Sigmoid colon (tissue), 4 donors: ENCODE measurements around the gene SIRT3.

Experiments
- CTCF ChIP-seq, 4 experiments: fragments of 450-650 bp in 3 of 4; fragments of 200-600 bp in 1 of 4; IDR thresholded peaks; one replicate each; pipeline ENCODE4 v1.5.1; 2016 to 2019; ENCODE audit warnings: antibody characterized with exemption in 4 of 4, mild to moderate bottlenecking in 3 of 4, moderate library complexity in 2 of 4
- EP300 ChIP-seq, 4 donors: sonication (generic); formaldehyde crosslinking; IDR thresholded peaks; one replicate each; pipeline ENCODE4 v1.6.1; 2017; ENCODE audit warnings: antibody characterized with exemption in 4 of 4
- POLR2A ChIP-seq, 2 donors: fragments of 450-650 bp; IDR thresholded peaks; one replicate each; pipeline ENCODE4 v1.6.1; 2016; ENCODE audit warnings: antibody characterized with exemption in 2 of 2, mild to moderate bottlenecking in 2 of 2, moderate library complexity in 2 of 2
- POLR2AphosphoS5 ChIP-seq, 4 donors: sonication (generic); formaldehyde crosslinking; IDR thresholded peaks; one replicate each; pipeline ENCODE4 v1.6.1; 2017; ENCODE audit warnings: antibody characterized with exemption in 4 of 4

GRCh38 chr11:208917-209260, 27.3 kb downstream of the SIRT3 start:
- TF ChIP-seq CTCF (IDR thresholded peaks at IDR 0.05) (no peak), POLR2AphosphoS5 (IDR thresholded peaks at IDR 0.05) (no peak), POLR2A (IDR thresholded peaks at IDR 0.05) (no peak), EP300 (IDR thresholded peaks at IDR 0.05) (no peak)
